Fibroblast of skin of back (primary cell): ENCODE results near the gene MMUT. TPM values are rescaled to one million over a fixed set of nuclear protein-coding genes. Genes with fewer than 3 reads are reported as not detected.
"Not testable (repeated sequence)": the region's sequence is repeated elsewhere in the genome, so short reads cannot be mapped to it uniquely, and the experiment has no call there.

ENCODE experiments used
- DNase-seq: peaks from one replicate; pipeline ENCODE4 v3.0.0-alpha.2; 2013
- polyA plus RNA-seq, 2 experiments: library from polyadenylated mRNA; unstranded; fragments of 120-200 nt; gene quantifications; one replicate each; pipeline ENCODE4 v1.2.1, GENCODE V29; 2013; ENCODE audit not compliant: insufficient read length in 2 of 2

The MMUT gene
- 15.0 TPM for polyA plus RNA-seq (2013, experiment 1 of 2; ENCODE audit: insufficient read length)
- 19.1 TPM for polyA plus RNA-seq (2013, experiment 2 of 2; ENCODE audit: insufficient read length)

DNA sequence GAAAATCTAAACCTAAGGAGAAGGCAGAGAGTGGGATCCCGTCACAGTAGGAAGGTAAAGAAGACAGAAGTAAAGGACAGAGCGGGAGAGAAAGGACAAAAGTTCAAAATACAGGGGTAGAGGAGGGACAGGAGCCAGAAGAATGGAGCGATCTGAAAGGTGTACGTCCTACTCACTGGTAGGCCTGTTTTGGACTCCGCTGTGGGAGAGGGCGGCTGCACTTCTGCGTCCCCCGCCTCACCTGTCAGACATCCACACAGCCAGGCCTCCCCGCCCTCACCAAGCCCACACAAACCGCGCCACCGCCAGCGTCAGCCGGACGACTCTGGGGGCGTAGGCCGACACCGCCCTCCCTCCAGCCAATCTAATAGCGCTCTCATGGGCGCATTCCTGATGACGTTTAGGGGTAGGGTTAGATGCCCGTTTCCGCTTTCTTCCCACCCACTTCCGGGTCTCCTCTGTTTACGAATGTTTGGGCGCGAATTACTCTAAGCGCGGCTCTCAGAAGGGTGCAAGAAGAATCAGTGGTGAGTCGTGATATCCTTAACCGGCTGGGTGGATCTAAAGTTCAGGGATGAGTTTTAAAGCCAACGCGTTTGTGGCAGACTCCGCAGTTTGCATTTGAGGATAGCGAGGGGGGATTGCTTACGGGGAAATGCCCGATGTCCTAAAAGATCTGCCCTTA, at the start of gene MMUT, which contains the start of gene CENPQ:
TSS of gene MMUT (minus strand) at position 327 of the 685 bp plus-strand sequence. CDS start 3,787 bp downstream, outside the sequence.
TSS of gene CENPQ (plus strand) at position 444 of the 685 bp plus-strand sequence. CDS start 6,807 bp downstream, outside the sequence.
- DNase-seq: peak; percentile 95

DNA sequence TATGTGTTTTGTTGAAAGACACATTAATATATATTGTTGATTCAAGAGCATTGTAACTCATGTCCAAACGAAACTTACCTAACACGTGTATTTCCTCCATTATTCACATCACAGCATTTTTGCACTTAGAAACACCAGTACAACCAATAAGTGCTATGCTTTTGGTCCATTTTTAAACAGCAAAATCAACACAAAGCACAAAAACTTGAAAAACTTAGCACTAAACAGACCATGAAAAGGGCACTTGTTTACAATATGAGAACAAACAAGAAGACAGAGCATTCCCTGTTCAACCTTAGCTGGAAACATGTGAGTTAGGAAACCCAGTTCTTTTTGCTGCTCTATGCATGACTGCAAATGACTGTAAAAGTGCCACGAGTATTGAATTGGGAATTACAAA, 46.3 kb upstream of the MMUT start:
- DNase-seq: no peak

DNA sequence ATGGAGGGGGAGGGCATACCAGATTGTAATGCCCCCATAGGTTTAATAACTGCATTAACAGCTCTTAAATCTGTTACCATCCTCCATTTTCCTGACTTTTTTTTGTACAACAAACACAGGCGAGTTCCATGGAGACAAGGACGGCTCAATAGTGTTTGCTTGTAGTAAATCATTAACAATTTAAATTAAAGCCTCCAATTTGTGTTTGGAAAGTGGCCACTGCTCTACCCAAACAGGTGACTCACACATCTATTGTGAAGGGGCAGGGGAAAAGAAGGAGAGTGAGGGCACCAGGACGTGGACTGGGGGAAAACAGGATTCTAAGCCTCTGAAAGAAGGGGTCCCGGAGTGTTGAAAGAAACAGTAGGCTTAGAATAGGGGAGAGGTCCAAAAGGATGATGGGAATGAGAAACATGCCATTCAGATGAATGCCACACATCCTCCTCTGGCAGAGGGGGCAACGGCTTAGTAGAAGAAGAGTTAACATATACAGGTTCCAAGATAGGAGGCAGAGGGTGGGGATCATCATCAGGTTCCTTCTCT, 43.6 kb upstream of the MMUT start:
- DNase-seq: no peak

DNA sequence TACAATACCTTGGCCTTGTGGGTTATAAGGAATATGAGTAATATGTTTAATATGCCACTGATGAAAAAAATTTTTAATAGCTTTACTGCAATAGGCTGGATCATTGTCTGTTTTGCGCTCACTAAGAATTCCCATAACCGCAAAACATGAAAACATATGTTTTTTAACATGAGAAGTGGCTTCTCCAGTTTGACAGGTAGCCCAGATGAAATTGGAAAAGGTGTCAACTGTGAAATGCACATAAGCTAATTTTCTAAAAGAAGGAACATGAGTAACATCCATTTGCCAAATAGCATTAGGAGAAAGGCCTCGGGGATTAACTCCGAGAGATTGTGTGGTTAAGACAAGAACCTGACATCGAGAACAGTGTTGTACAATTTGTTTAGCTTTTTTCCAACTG, 41.6 kb upstream of the MMUT start:
- no peak for DNase-seq

DNA sequence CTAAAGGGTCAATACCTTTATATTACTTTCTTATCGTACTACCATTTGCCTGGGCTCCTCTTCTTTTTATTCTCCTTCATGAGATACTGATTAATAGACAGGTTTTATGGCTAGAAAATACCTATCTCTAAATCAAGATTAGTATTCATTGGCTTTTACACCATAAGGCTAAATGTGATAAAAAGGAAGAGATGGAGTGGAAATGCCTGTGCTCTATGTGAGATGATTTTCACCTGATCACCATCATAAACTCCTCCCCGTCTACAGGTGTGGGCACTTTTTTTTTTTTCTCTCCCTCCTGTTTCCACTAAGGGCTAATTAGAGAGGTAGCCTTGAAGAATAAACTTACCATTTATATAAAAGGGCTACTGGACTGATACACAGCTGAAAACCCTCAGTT, 36.6 kb upstream of the MMUT start, which contains the start of gene GLYATL3:
TSS of gene GLYATL3 (plus strand) at position 301 of the 400 bp plus-strand sequence. CDS start 12,068 bp downstream, outside the sequence.
- no peak for DNase-seq

DNA sequence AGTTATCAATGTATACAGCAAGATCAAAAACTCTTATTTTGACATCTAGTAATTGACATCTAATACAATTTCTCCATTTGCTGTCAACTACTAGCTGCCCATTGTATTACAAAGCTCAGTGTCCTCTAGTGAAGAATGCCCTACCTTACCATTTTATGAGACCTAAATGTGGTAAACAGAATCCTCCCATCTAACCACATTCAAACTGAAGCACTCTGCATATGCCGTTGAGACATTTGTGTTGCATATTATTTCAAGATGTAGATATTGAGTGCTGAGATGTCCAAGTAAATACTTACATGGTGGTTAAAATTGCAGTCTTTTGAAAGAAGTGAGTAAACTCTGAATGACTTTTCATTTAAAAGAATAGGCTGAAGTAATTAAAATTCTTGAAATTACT, 36.1 kb upstream of the MMUT start:
- DNase-seq: no peak

DNA sequence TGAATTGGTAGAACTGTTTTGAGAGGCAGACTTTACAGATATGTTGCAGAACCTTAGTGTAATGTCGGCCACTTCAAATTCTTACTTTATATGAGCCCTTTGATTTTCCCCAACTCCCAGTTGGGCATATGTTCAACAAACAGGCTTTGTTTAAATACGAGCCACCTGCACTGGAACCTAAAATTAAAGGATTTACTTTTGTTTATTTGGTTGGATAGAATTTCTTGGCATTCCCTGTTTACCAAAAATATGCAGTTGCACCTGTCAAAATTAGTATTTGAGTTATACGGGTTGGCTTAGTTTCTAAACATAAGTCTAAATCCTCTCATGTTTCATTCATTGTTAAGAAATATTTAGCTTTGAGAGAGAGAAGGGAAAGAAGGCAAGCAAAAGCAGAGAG, 34.3 kb upstream of the MMUT start:
- no peak for DNase-seq

DNA sequence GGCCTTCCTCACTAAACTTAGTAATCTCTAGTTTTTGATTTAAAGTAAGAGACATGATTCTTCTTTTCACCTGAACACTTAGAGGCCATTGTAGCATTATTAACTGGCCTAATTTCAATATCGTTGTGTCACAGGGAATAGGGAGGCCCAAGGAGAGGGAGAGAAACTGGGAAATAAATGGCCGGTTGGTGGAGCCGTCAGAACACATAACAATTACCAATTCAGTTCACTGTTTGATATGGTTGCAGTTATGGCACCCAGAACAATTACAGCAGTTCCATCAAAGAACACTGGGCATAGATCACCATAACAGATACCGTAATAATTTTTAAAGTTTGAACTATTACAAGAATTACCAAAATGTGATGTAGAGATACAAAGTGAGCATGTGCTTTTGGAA, 27.6 kb upstream of the MMUT start:
- no peak for DNase-seq

DNA sequence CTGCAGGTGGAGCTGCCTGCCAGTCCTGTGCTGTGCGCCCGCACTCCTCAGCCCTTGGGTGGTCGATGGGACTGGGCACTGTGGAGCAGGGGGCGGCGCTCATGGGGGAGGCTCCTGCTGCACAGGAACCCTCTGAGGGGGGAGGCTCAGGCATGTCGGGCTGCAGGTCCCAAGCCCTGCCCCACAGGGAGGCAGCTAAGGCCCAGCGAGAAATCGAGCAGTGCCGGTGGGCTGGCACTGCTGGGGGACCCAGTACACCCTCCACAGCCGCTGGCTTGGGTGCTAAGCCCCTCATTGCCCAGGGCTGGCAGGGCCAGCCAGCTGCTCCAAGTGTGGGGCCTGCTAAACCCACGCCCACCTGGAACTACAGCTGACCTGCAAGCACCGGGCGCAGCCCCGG, 20.3 kb upstream of the MMUT start:
- DNase-seq: not testable (repeated sequence)

DNA sequence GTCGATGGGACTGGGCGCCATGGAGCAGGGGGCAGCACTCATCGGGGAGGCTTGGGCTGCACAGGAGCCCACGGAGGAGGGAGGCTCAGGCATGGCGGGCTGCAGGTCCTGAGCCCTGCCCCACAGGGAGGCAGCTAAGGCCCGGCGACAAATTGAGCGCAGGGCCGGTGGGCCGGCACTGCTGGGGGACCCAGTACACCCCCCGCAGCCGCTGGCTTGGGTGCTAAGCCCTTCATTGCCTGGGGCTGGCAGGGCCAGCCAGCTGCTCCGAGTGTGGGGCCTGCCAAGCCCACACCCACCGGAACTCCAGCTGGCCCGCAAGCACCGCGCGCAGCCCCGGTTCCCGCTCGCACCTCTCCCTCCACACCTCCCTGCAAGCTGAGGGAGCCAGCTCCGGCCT, 18.8 kb upstream of the MMUT start:
- not testable (repeated sequence) for DNase-seq

DNA sequence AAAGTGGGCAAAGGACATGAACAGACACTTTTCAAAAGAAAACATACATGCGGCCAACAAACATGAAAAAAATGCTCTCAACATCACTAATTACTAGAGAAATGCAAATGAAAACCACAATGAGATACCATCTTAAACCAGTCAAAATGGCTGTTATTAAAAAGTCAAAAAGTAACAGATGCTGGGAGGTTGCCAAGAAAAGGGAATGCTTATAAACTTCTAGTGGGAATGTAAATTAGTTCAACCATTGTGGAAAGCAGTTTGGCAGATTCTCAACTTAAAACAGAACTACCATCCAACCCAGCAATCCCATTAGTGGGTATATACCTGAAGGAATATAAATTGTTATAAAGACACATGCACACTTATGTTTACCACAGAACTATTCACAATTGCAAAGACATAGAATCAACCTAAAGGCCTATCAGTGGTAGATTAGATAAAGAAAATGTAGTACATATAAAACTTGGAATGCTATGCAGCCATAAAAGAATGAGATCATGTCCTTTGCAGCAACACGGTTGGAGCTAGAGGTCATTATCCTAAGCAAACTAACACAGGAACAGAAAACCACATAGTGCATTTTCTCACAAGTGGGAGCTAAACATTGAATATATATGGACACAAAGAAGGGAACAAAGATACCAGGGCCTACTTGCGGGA, 16.4 kb upstream of the MMUT start:
- DNase-seq: no peak

DNA sequence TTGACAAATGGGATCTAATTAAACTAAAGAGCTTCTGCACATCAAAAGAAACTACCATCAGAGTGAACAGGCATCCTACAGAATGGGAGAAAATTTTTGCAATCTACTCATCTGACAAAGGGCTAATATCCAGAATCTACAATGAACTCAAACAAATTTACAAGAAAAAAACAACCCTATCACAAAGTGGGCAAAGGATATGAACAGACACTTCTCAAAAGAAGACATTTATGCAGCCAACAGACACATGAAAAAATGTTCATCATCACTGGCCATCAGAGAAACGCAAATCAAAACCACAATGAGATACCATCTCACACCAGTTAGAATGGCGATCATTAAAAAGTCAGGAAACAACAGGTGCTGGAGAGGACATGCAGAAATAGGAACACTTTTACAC, 13.5 kb upstream of the MMUT start:
- not testable (repeated sequence) for DNase-seq

DNA sequence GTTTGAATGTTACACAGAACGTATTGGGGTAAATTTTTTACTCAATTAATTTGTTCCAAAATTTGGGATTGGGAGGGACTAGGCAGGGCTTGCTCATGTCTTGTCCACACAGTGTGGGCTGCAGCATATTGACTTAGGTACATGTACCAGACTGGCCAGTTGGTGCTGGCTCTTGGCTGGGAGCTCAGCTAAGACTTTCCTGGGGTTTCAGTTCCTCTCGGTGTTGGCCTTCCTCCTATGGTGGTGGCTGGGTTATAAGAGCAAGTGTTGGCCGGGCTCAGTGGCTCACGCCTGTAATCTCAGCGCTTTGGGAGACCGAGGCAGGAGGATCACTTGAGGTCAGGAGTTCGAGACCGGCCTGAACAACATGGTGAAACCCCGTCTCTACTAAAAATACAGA, 5.0 kb upstream of the MMUT start:
- no peak for DNase-seq

DNA sequence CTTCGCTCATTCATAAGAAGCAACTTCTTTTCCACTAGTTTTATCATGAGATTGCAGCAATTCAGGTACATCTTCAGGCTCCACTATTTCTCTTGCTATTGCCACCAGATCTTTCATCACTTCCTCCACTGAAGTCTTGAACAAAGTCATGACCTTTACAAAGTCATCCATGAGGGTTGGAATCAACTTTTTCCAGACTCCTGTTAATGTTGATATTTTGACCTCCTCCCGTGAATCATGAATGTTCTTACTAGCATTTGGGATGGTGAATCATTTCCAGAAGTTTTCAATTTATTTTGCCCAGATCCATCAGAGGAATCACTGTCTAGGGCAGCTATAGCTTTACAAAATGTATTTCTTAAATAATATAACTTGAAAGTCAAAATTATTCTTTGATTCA, 1.6 kb upstream of the MMUT start:
- DNase-seq: no peak

DNA sequence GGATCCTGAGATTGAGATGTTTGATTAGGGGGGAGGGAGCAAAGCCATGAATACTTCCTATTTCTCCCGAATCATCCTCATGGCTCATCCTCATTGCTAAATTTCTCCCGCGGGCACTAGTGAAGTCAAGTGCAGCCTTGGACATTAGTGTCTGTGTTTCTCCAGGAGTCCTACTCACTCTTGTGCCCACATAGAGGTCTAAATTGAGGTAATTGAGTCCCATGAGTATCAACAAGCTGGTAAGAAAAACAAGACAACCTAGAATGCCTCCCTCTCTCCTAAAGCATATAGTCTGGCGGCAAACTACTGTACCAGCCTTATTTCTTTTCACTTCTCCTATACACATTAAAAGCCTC, 537 bp upstream of the MMUT start:
- DNase-seq: no peak

DNA sequence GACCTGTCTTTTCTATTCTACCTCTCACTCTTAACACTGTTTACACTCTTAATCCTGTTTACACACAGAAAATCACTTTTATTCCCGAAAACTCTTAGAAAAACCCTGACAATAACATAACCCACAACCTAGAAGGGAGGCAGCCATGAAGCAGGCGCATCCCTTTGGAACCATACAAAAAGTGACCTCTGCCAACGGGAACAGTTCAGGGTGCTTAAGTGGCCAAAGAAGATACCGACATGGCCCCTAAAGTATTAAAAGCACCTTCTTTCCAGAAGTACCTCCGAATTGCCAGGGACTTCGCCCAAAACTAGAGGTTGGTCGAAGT, 490 bp downstream of the MMUT start:
- DNase-seq: no peak

DNA sequence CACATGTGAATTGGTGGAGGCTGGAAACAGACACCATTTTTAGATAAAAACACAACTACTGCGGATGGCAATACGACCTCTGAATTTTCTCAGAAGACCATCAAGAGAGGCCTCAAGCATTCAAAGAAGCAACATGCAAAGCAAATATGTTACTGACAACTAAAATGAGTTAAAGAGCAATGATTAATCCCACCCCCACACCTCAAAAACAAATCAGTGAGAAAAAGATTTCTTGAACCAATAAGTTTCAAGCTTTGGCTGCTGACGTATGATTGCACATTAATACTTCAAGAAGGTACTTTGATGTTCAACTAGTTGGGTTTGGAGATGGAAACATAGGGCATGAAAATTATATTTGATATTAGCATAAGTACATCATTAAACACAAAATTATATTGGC, 982 bp downstream of the MMUT start:
- no peak for DNase-seq

DNA sequence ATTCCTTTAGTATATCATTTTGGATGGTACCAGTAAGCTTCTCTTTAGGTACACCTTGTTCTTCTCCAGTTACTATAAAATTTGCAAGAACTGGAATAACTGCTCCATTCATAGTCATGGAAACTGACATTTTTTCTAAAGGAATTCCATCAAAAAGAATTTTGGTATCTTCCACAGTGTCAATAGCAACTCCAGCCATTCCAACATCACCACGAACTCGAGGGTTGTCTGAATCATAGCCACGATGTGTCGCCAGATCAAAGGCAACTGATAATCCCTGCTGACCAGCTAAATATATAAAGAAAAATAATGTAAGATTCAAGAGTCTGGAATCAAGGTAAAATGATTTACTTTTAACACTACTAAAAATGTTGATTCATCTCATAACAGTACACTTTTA, 5.3 kb downstream of the MMUT start:
- DNase-seq: peak; percentile 15

DNA sequence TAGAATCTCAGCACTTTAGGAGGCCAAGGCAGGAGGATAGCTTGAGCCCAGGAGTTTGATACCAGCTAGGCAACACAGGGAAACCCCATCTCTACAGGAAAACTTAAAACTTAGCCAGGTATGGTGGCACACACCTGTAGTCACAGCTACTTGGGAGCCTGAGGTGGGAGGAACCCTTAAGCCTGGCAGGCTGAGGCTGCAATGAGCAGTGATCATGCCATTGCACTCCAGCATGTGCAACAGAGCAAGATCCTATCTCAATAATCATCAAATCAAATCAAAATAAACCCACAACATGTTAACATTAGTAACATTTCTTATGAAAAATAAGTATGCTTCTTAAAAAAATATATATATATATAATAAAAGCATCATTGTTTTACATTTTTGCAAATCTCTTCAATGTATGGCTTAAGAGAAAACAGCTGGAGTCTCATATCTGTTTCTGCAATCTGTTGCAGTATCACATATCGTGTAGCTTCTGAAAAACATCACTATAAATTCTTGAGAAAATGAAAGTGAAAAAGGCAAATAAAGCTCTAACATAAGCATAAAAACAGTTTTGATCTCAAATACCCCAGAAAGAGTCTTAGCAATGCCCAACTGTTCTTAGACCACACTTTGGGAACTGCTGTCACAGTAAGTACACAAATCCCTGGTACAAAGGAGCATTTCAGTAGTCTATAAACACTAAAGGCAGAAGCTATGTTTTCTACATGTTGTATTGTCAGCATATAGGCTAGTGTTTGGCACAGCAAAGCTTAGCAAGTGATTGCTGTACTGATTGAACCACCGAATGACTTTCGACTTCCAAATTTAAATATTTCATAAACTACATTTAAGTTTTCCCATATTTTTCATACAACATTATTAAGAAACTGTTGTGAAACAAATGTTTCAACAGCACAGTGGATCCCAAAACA, 8.0 kb downstream of the MMUT start:
- no peak for DNase-seq

DNA sequence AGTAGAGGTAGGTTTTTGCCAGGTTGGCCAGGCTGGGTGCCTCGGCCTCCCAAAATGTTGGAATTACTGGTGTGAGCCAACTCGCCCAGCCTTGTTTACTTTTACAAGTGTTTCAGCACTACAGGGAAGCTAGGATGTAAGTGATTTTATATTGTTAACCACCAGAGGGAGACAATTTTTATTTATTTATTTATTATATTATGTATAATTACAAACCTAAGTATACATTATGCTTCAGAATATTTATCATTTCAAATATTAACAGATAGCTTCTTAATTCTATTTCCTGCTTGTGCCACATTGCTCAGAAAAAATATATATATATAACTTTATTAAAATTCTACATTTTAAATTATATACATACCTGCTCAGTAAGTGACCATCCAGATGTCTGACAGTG, 9.8 kb downstream of the MMUT start:
- DNase-seq: peak; percentile 2

DNA sequence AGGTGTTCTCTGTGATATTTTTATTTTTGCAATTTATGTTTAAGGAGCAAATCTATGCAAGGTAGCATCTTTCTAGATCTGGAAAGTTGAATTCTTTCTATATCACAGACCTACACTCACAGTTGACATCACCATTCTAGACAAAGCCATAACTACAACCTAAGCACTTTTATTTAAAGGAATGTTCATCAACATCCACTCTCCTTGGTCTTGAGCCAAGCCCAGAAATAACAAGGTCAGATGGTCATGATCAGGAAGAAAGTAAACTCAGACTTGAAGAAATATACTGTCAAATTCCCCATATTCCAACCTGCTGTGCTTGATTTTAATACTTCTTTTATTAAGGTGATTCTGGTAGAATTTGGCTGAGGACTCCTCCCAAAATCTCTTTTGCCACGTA, 32.2 kb downstream of the MMUT start:
- DNase-seq: no peak

DNA sequence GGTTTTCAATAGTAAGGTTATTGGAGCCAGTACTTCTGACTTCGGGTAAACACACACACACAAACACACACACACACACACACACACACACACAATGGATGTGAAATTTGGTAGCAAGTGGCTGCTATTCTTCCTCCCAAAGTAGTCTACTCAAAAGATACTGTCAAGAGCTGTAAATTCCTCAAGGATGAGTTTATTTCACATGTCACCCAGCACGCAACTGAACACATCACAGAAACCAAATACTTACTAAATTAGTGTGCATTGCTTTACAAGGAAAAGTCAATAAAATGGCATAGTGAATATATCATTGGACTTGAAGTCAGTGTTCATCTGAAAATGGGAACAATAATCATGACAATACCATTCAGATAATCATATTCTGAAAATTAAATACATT, 32.9 kb downstream of the MMUT start:
- peak; percentile 71 for DNase-seq

DNA sequence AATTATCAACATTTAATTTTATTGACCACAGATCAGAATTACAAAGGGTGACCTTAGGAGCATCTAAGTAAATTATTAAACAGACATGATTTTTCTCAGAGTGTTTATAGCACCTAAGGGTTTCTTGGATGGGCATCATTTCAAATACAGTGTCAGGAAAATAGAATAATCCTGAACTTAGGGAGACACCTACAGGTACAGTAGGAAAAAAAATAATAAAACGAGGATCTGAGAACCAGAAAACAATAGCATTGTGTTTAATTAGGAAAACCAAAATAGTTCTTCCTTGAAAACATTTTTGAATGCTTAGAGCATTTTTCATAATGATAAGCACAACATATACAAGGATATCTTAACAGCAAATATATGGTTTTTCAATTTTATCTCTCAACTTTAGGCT, 39.2 kb downstream of the MMUT start:
- no peak for DNase-seq
